ENCODE measurements around the gene TLE3. TPM values are rescaled to one million over a fixed set of nuclear protein-coding genes. Genes with fewer than 3 reads are reported as not detected.

Gene TLE3
- polyA plus RNA-seq, 2 of the 4 experiments (the other 2 are of a cell fraction), result 4.6 to 5.3 TPM

GRCh38 chr15:70050970-70051369 lies 46.7 kb downstream of the TLE3 start:
- no peak for DNase-seq (ENCODE audit: low read depth in 1 of 2, low spot score in 1 of 2)
- no peak for FAIRE-seq
- Histone ChIP-seq H3K4me2 (no peak overlapping the region), H3K4me3 (no peak overlapping the region), H3K27ac (no peak overlapping the region), H3K4me1 (no peaks in the 10 kb centered on the region), H3K9me3 (no peaks in the 10 kb centered on the region)
- 90% methylated on average over 7 of the region's 7 CpGs for WGBS (ENCODE audit: missing lambda C conversion rate)
- ChIA-PET POLR2A (no interaction called here), CTCF (no interaction called here)
- TF ChIP-seq, protein P1, sequence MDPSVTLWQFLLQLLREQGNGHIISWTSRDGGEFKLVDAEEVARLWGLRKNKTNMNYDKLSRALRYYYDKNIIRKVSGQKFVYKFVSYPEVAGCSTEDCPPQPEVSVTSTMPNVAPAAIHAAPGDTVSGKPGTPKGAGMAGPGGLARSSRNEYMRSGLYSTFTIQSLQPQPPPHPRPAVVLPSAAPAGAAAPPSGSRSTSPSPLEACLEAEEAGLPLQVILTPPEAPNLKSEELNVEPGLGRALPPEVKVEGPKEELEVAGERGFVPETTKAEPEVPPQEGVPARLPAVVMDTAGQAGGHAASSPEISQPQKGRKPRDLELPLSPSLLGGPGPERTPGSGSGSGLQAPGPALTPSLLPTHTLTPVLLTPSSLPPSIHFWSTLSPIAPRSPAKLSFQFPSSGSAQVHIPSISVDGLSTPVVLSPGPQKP (IDR thresholded peaks at IDR 0.05; ENCODE audit: low read depth, low read length), result no peak
- TF ChIP-seq KDM5A (IDR thresholded peaks at IDR 0.05) (no peak), RNF2 (IDR thresholded peaks at IDR 0.05; ENCODE audit: borderline replicate concordance, low read depth) (no peak), BHLHE40 (IDR thresholded peaks at IDR 0.05; ENCODE audit: low read depth, low read length) (no peak), POLR2A (IDR thresholded peaks at IDR 0.05; ENCODE audit: low read length) (no peak)
- no peak for ATAC-seq

DNA sequence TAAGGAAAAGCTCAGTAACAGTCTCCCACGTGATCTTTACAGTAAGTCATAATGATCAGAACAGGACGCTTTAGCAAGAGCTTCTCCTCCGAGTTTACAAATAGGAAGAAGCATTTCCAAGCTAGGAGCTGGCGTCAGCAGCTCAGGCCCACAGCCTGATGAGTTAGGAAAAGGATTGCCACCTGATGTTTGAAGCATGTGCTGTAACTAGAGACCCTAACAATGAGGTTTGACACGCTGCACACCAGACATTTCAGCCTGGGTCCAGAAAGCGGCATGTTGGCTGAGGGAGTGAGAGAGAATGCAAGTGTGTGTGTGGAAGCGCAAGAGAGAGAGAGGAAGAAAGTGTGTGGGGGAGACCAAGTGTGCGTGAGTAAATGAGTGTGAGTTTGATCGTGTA lies 47.3 kb downstream of the TLE3 start:
- FAIRE-seq, result no peak
- Histone ChIP-seq H3K4me1 (no peaks in the 10 kb centered on the region), H3K27ac (no peak overlapping the region), H3K4me3 (no peak overlapping the region), H3K4me2 (no peak overlapping the region), H3K9me3 (no peaks in the 10 kb centered on the region)
- no peak for DNase-seq (ENCODE audit: low read depth in 1 of 2, low spot score in 1 of 2)
- WGBS (ENCODE audit: missing lambda C conversion rate), result 86% methylated on average over 9 of the region's 9 CpGs
- POLR2A ChIA-PET, result no interaction called here
- TF ChIP-seq RFX5 (IDR thresholded peaks at IDR 0.05) (no peak), SMC3 (IDR thresholded peaks at IDR 0.05) (no peak), HOXA7 (CRISPR knock-in tag; IDR thresholded peaks at IDR 0.05) (no peak), RCOR1 (IDR thresholded peaks at IDR 0.05; ENCODE audit: low read depth, low read length) (no peak), EHF (CRISPR knock-in tag; IDR thresholded peaks at IDR 0.05) (no peak), ZC3H11A (IDR thresholded peaks at IDR 0.05) (no peak), CHD4 (IDR thresholded peaks at IDR 0.05; ENCODE audit: borderline replicate concordance) (no peak), REST (IDR thresholded peaks at IDR 0.05) (no peak), RAD21 (conservative IDR thresholded peaks at IDR 0.05 in 1 of 2, IDR thresholded peaks at IDR 0.05 in 1 of 2) (no peak), HOXB5 (CRISPR knock-in tag; IDR thresholded peaks at IDR 0.05) (no peak), NR3C1 (IDR thresholded peaks at IDR 0.05) (no peak), RNF2 (IDR thresholded peaks at IDR 0.05; ENCODE audit: borderline replicate concordance, low read depth) (no peak), TP53 (CRISPR knock-in tag; IDR thresholded peaks at IDR 0.05) (no peak), RARB (CRISPR knock-in tag; IDR thresholded peaks at IDR 0.05) (no peak), NFE2L2 (conservative IDR thresholded peaks at IDR 0.05; ENCODE audit: low read length) (no peak), HES2 (IDR thresholded peaks at IDR 0.05) (no peak), MYC (IDR thresholded peaks at IDR 0.05; ENCODE audit: borderline replicate concordance, low read length) (no peak), BCL3 (IDR thresholded peaks at IDR 0.05) (no peak), GATA3 (IDR thresholded peaks at IDR 0.05; ENCODE audit: borderline replicate concordance) (no peak)
- TF ChIP-seq, protein P2, sequence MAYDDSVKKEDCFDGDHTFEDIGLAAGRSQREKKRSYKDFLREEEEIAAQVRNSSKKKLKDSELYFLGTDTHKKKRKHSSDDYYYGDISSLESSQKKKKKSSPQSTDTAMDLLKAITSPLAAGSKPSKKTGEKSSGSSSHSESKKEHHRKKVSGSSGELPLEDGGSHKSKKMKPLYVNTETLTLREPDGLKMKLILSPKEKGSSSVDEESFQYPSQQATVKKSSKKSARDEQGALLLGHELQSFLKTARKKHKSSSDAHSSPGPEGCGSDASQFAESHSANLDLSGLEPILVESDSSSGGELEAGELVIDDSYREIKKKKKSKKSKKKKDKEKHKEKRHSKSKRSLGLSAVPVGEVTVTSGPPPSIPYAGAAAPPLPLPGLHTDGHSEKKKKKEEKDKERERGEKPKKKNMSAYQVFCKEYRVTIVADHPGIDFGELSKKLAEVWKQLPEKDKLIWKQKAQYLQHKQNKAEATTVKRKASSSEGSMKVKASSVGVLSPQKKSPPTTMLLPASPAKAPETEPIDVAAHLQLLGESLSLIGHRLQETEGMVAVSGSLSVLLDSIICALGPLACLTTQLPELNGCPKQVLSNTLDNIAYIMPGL (CRISPR knock-in tag; IDR thresholded peaks at IDR 0.05; ENCODE audit: borderline replicate concordance), result no peak
- CTCF ChIA-PET, result no interaction called here
- no peak for ATAC-seq

All from A549 (cell line).